ENCODE results near the gene EN2. TPM values are rescaled to one million over a fixed set of nuclear protein-coding genes. Genes with fewer than 3 reads are reported as not detected.

EN2 gene
- total and polyA plus RNA-seq, 11 donors = 0.06 to 0.08 TPM; not detected in 9

- intact Hi-C loops (cut with DNase I) = loop anchor here in 2 of 10 donors (10.0 kb wide), 2 partner anchors 114 to 144 kb away; no protein-coding TSS in a partner anchor
- no peak overlapping the region for H3K27ac ChIP-seq
- peaks cover 9 to 60% (median 24%) of the 10 kb centered on the region in 9 donors for H3K27me3 ChIP-seq
- H3K36me3 ChIP-seq = no peaks in the 10 kb centered on the region
- whole genome bisulfite sequencing, 4 donors = 69 to 89% (median 74%) methylated on average over 4 to 6 of the region's 6 CpGs
- H3K9me3 ChIP-seq = no peaks in the 10 kb centered on the region
- DNase-seq (no peak), ATAC-seq (no peak)
- H3K4me1 ChIP-seq = no peaks in the 10 kb centered on the region
- no peak overlapping the region for H3K4me3 ChIP-seq
- TF ChIP-seq CTCF (IDR thresholded peaks at IDR 0.05) (no peak), POLR2A (IDR thresholded peaks at IDR 0.05) (no peak)
Observed at GRCh38 chr7:155410431-155410830, 47.5 kb upstream of the EN2 start.

GRCh38 chr7:155411718-155412415 is 46.1 kb upstream of the EN2 start:
- no peaks in the 10 kb centered on the region for H3K9me3 ChIP-seq
- no peak overlapping the region for H3K4me3 ChIP-seq
- no peaks in the 10 kb centered on the region for H3K4me1 ChIP-seq
- H3K36me3 ChIP-seq = no peaks in the 10 kb centered on the region
- ATAC-seq (no peak), DNase-seq (no peak)
- H3K27ac ChIP-seq = no peak overlapping the region
- TF ChIP-seq CTCF (IDR thresholded peaks at IDR 0.05) (no peak), POLR2A (IDR thresholded peaks at IDR 0.05) (no peak)
- intact Hi-C loops (cut with DNase I) = loop anchor here in 2 of 10 donors (10.0 kb wide), 2 partner anchors 113 to 143 kb away; no protein-coding TSS in a partner anchor
- peaks cover 5 to 48% (median 16%) of the 10 kb centered on the region in 9 donors for H3K27me3 ChIP-seq
- WGBS, 4 donors = 87 to 90% (median 89%) methylated on average over 17 of the region's 17 CpGs

- Histone ChIP-seq H3K4me3 (no peak overlapping the region), H3K9me3 (no peaks in the 10 kb centered on the region), H3K27me3 (peaks cover 5 to 51% (median 16%) of the 10 kb centered on the region in 9 donors), H3K4me1 (no peaks in the 10 kb centered on the region), H3K36me3 (no peaks in the 10 kb centered on the region), H3K27ac (no peak overlapping the region)
- ATAC-seq (peak in 3 of 4 donors; percentile 41 to 55 (median 47)), DNase-seq (no peak)
- WGBS, 4 donors = 35 to 46% (median 37%) methylated on average over 13 to 25 of the region's 25 CpGs
- intact Hi-C loops (cut with DNase I) = loop anchor here in 2 of 10 donors (10.0 kb wide), 2 partner anchors 112 to 142 kb away; no protein-coding TSS in a partner anchor
- TF ChIP-seq POLR2A (IDR thresholded peaks at IDR 0.05) (no peak), CTCF (IDR thresholded peaks at IDR 0.05) (peak; percentile 32 to 64 (median 52))
Observed at GRCh38 chr7:155412416-155413253, 45.3 kb upstream of the EN2 start.
